Daoy (cell line): ENCODE data around the gene PCSK5. TPM values are rescaled to one million over a fixed set of nuclear protein-coding genes. Genes with fewer than 3 reads are reported as not detected.
"Not testable (repeated sequence)": the region's sequence is repeated elsewhere in the genome, so short reads cannot be mapped to it uniquely, and the experiment has no call there.

ENCODE experiments used
- DNase-seq: peaks from one replicate; pipeline ENCODE4 v3.0.0-alpha.2; 2015; ENCODE audit warnings: low read depth
- total RNA-seq: library from RNA; depleted of rRNA; stranded (reverse); fragments of >200 nt; shearing (Covaris generic); gene quantifications from 2 replicates; pipeline ENCODE4 v1.2.3, GENCODE V29; 2014

PCSK5 gene
- total RNA-seq, 1 experiment from 2014 or later = 1.4 TPM

- peak; percentile 64 for DNase-seq
Observed at GRCh38 chr9:75889977-75890471, 449 bp upstream of the PCSK5 start.

GRCh38 chr9:75891277-75891741, 836 bp downstream of the PCSK5 start:
- DNase-seq = no peak

GRCh38 chr9:75891771-75892215, 1.3 kb downstream of the PCSK5 start:
- peak; percentile 32 for DNase-seq

- peak; percentile 39 for DNase-seq
Observed at GRCh38 chr9:75892216-75892911, 1.9 kb downstream of the PCSK5 start.

- peak; percentile 9 for DNase-seq
Observed at GRCh38 chr9:75893106-75893505, 2.6 kb downstream of the PCSK5 start.

GRCh38 chr9:75894566-75894965, 4.1 kb downstream of the PCSK5 start:
- DNase-seq = no peak

GRCh38 chr9:75895112-75895511, 4.6 kb downstream of the PCSK5 start:
- no peak for DNase-seq

- no peak for DNase-seq
Observed at GRCh38 chr9:75896193-75896592, 5.7 kb downstream of the PCSK5 start.

GRCh38 chr9:75900893-75901524, 10.5 kb downstream of the PCSK5 start:
- DNase-seq = not testable (repeated sequence)

- DNase-seq = peak; percentile 83
Observed at GRCh38 chr9:75903785-75904360, 13.4 kb downstream of the PCSK5 start.

- DNase-seq = no peak
Observed at GRCh38 chr9:75904364-75904763, 13.9 kb downstream of the PCSK5 start.

GRCh38 chr9:75906531-75906930, 16.1 kb downstream of the PCSK5 start:
- DNase-seq = no peak

- no peak for DNase-seq
Observed at GRCh38 chr9:75907329-75907728, 16.9 kb downstream of the PCSK5 start.

- DNase-seq = no peak
Observed at GRCh38 chr9:75907923-75908322, 17.4 kb downstream of the PCSK5 start.

GRCh38 chr9:75909776-75910175, 19.3 kb downstream of the PCSK5 start:
- DNase-seq = no peak

- no peak for DNase-seq
Observed at GRCh38 chr9:75910731-75911130, 20.3 kb downstream of the PCSK5 start.

GRCh38 chr9:75911390-75911789, 20.9 kb downstream of the PCSK5 start:
- DNase-seq = no peak

GRCh38 chr9:75912951-75913350, 22.5 kb downstream of the PCSK5 start:
- DNase-seq = no peak

GRCh38 chr9:75914002-75914401, 23.5 kb downstream of the PCSK5 start:
- no peak for DNase-seq

- DNase-seq = no peak
Observed at GRCh38 chr9:75914883-75915452, 24.5 kb downstream of the PCSK5 start.

- DNase-seq = no peak
Observed at GRCh38 chr9:75918154-75918553, 27.7 kb downstream of the PCSK5 start.

- DNase-seq = no peak
Observed at GRCh38 chr9:75918909-75919308, 28.4 kb downstream of the PCSK5 start.
